Measurements from ENCODE around the gene SDK1.

DNA sequence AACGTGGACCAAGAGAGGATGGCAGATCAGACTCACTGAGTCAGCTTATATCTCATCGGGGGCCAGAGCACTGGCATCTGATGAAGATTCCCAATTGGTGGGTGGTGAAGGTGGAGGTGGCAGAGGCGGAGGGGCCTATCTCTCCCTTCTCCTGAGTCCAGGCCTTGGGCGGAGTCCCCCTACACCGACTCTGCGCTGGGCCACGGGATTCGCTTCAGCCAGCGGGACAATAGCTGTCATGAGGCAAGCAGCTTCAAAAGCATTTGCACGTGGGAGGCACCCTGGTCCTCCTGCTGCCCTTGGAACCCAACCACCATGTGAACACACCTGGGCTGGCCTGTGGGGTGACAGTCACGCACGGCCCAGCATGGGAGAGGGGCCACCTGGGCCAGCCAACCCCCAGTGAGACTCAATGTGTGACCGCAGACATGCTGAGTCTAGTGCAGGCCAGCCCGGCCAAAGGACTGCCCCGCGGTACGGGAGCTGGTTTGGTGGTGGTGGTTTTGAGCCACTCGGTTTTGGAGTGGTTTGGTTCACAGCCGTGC lies 914.2 kb downstream of the SDK1 start:
- TF ChIP-seq POLR2A (IDR thresholded peaks at IDR 0.05) = no peak
- no peak for TF ChIP-seq CTCF (IDR thresholded peaks at IDR 0.05)
